Epithelial cell of prostate (primary cell): Measurements from ENCODE around the gene CDK2.

Experiments used
- DNase-seq: peaks from one replicate; pipeline ENCODE4 v3.0.0-alpha.2; 2011; ENCODE audit warnings: low read depth, low spot score
- H3K27ac ChIP-seq: fragments of 450-650 bp; 2 replicates; pipeline ENCODE4 v1.5.1; 2017; ENCODE audit warnings: mild to moderate bottlenecking

The CDK2 gene

DNA sequence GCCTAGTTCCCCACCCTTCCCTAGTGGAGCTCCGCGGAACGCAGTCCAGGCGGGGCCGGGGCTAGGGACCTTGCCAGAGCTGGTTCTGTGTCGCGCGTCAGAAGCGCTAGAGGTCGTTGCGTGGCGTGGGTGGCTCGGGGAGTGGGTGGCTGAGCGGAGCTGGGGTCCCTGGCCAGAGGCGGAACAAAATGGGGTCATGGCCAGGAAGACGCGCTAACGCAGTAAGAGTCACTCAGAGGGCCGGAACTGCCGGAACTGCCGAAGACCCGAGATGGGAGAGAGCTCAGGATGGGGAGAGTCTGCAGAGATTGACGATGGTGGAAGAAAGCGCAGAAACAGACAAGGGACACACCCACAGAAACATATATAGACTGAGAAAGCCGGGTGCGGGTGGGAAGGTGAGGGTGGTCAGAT lies 30.9 kb upstream of the CDK2 start:
- H3K27ac ChIP-seq: peak overlapping the region; percentile 99
- DNase-seq: no peak

DNA sequence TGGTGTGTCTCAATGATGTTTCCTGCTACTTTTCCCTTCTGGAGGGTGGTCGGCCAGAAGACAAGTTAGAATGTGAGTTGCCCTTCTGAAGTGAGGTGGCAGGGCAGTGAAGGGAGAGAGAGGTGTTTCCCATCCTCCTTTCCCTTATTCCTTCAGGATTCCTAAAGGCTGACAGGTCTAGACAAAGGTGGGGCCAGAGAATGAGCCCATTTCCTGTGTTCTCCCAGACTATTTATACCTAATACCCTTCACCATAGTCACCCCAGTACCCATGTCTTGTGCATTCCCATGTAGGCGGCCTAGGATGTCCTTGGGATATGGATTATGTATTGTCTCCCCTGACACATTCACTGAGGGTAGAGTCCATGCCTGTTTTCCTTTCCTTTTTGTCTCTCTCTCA lies 28.6 kb upstream of the CDK2 start:
- peak overlapping the region; percentile 99 for H3K27ac ChIP-seq

DNA sequence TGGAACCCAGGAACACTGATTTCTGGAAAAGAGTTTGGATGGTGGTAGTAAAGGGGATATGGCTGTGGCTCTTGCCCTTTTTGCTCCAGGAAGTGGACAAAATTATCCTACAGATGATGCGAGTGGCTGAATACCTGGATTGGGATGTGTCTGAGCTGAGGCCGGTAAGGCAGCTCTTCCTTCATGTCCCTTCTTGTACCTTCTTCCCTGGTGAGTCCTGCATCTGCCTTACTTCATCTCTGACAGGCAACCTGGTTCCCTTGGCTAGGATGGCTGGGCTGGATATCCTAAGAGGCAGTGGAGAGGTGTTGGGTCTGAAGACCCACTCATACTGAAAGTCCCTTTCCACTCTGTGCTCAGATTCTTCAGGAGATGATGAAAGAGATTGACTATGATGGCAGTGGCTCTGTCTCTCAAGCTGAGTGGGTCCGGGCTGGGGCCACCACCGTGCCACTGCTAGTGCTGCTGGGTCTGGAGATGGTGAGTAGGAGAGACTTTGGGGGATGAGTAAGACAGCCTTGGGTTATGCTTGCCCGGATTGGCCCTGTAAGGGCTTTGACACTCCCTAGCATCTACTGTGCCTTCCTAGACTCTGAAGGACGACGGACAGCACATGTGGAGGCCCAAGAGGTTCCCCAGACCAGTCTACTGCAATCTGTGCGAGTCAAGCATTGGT lies 27.7 kb upstream of the CDK2 start:
- no peak for DNase-seq

More for the DNA sequence above, 28.6 kb upstream of the CDK2 start:
- no peak for DNase-seq

GRCh38 chr12:55940065-55940732 lies 26.4 kb upstream of the CDK2 start:
- peak overlapping the region; percentile 99 for H3K27ac ChIP-seq
- DNase-seq: no peak

More for the DNA sequence above, 27.7 kb upstream of the CDK2 start:
- peak overlapping the region; percentile 99 for H3K27ac ChIP-seq

DNA sequence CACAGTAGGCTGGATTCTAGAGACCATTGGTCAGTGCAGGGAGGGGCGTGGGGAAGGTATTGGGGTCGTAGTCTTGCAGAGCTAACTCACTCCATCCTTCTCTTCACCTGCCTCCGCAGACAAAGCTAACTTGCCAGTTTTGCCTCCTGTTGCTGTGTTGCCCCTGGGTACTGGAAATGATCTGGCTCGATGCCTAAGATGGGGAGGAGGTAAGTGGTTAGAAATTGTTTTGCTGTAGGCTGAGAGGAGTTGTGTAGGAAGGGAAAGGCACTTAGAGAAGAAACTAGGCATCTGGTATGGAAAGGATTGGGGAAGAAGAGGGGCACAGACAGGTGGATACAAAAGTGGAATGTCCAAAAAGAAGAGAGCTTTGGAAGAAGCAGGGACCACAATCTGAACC lies 24.6 kb upstream of the CDK2 start:
- H3K27ac ChIP-seq: peak overlapping the region; percentile 23
- DNase-seq: no peak

GRCh38 chr12:55942577-55943136 lies 24.0 kb upstream of the CDK2 start:
- DNase-seq: no peak
- peak overlapping the region; percentile 23 for H3K27ac ChIP-seq

- H3K27ac ChIP-seq: no peak overlapping the region
- DNase-seq: no peak
Observed at GRCh38 chr12:55946553-55946952, 20.1 kb upstream of the CDK2 start.

GRCh38 chr12:55955344-55955743 lies 11.3 kb upstream of the CDK2 start:
- DNase-seq: no peak

GRCh38 chr12:55955800-55956508 lies 10.7 kb upstream of the CDK2 start:
- DNase-seq: peak; percentile 73
- H3K27ac ChIP-seq: peak overlapping the region; percentile 56

More at GRCh38 chr12:55955344-55955743, 11.3 kb upstream of the CDK2 start:
- H3K27ac ChIP-seq: peak overlapping the region; percentile 56

- no peak for DNase-seq
- H3K27ac ChIP-seq: peak overlapping the region; percentile 56
Observed at GRCh38 chr12:55957106-55957859, 9.3 kb upstream of the CDK2 start.

GRCh38 chr12:55963760-55964159 lies 2.9 kb upstream of the CDK2 start:
- DNase-seq: no peak
- H3K27ac ChIP-seq: no peak overlapping the region

DNA sequence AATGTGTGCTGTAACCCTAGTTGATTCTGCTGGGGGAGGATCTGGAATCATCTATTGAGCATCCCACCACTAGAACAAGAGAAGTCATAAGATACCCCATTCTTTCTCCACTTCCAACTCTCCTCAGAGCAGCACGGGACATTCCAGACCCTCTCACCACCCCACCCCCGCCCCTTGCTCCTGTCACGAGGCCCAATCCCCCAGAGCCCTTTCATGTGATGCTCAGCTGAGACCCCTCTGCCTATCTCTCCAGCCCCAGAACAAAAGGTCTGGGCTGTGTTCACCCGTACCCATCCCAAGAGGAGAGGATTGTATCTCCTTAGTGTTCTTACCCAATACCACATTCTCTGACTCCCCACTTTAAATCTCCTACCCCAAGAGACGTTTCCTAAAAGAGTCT lies 1.4 kb upstream of the CDK2 start:
- DNase-seq: no peak
- H3K27ac ChIP-seq: no peak overlapping the region

DNA sequence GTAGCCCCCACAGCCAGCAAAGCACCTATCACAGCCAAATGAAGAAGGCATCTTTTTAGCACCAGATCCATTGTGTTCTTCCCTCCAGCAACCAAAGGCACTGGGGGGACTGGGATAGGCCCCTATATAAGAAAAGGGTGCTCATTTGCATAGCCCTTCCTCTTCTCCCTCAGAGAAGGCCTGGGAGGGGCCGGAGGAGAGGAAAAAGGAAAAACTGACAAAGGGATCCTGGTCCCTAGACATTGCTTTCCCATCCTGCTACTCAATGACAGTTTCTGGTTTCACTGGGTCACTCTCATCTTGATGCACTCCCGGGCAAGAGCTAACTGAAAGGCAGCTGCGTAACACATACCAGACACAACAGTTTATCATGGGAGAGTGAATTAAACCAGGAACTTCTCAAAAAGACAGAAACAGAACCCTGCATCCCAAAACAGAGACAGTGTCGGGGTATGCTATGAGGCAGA lies 656 bp upstream of the CDK2 start, which contains the start of gene PMEL:
Gene PMEL (minus strand): TSS at position 102 of the 467 bp plus-strand sequence. CDS start 31 bp downstream, at position 71.
- DNase-seq: no peak
- H3K27ac ChIP-seq: peak within 1 kb of the TSS; percentile 47

DNA sequence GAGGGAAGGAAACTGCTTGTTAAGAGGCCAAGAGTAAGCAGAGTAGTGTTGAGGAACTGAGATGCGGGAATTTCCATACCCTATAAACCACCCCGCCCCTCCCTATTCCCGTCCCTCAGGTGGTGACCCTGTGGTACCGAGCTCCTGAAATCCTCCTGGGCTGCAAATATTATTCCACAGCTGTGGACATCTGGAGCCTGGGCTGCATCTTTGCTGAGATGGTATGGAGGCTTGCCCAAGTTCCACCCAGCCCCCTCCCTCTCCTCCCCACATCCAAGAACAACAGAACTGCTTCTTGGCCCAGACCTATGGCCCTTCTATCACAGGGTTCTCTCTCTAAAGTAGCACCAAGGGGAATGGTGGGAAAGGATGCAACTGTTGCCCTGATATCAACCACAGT lies 2.7 kb downstream of the CDK2 start:
- H3K27ac ChIP-seq: no peak overlapping the region
- no peak for DNase-seq

DNA sequence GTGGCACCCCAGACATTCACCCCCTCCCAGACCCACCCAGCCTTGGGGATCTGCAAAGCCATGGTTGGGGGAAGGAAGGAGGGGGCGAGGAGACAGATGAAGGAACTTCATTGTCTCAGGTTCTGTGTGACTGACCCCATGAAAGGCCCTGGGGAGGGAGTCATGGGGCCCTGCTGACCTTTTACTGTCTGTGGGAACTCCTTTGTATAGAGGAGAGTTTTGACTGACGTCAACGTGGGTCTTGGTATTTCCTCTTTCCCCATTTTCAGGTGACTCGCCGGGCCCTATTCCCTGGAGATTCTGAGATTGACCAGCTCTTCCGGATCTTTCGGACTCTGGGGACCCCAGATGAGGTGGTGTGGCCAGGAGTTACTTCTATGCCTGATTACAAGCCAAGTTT lies 4.1 kb downstream of the CDK2 start:
- peak overlapping the region; percentile 93 for H3K27ac ChIP-seq

GRCh38 chr12:55972042-55972441 lies 5.4 kb downstream of the CDK2 start:
- peak overlapping the region; percentile 93 for H3K27ac ChIP-seq
- DNase-seq: peak; percentile 52

More for the DNA sequence above, 4.1 kb downstream of the CDK2 start:
- DNase-seq: no peak

GRCh38 chr12:55972456-55972855 lies 5.8 kb downstream of the CDK2 start:
- DNase-seq: no peak
- peak overlapping the region; percentile 93 for H3K27ac ChIP-seq

- H3K27ac ChIP-seq: peak overlapping the region; percentile 93
- DNase-seq: no peak
Observed at GRCh38 chr12:55972911-55973598, 6.4 kb downstream of the CDK2 start.

- DNase-seq: peak; percentile 100
Observed at GRCh38 chr12:55973599-55974307, 7.1 kb downstream of the CDK2 start, which contains the start of gene RAB5B. Gene RAB5B (plus strand): TSS chr12:55974078. CDS start chr12:55986961, 12,883 bp downstream.

More at GRCh38 chr12:55973599-55974307, 7.1 kb downstream of the CDK2 start, which contains the start of gene RAB5B:
- H3K27ac ChIP-seq: peak within 1 kb of the TSS; percentile 93
